ENCODE measurements around the gene DLK1. TPM values are rescaled to one million over a fixed set of nuclear protein-coding genes. Genes with fewer than 3 reads are reported as not detected.

The DLK1 gene
- total and polyA plus RNA-seq, 2 of the 13 experiments (the other 11 are each of a cell fraction or from before 2014, with no cell fraction given): 95.5 to 312 TPM

GRCh38 chr14:100726550-100727085 lies at the start of gene DLK1 (continued):
- no peak for TF ChIP-seq ZNF740 (CRISPR knock-in tag; IDR thresholded peaks at IDR 0.05)
- TF ChIP-seq ZNF713 (CRISPR knock-in tag; IDR thresholded peaks at IDR 0.05): no peak
- TF ChIP-seq, protein P1, sequence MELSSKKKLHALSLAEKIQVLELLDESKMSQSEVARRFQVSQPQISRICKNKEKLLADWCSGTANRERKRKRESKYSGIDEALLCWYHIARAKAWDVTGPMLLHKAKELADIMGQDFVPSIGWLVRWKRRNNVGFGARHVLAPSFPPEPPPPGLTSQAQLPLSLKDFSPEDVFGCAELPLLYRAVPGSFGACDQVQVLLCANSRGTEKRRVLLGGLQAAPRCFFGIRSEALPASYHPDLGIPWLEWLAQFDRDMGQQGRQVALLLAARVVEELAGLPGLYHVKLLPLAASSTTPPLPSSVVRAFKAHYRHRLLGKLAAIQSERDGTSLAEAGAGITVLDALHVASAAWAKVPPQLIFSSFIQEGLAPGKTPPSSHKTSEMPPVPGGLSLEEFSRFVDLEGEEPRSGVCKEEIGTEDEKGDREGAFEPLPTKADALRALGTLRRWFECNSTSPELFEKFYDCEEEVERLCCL (CRISPR knock-in tag; IDR thresholded peaks at IDR 0.05; ENCODE audit: borderline replicate concordance): no peak
- TF ChIP-seq SIX4 (CRISPR knock-in tag; IDR thresholded peaks at IDR 0.05): no peak
- peak; percentile 53; the same call in 1 of the 2 replicates for TF ChIP-seq ZNF431 (CRISPR knock-in tag; IDR thresholded peaks at IDR 0.05; ENCODE audit: borderline replicate concordance, low read depth)
- no peak for TF ChIP-seq CREM (IDR thresholded peaks at IDR 0.05)
- TF ChIP-seq CREM (CRISPR knock-in tag; IDR thresholded peaks at IDR 0.05): no peak
- no peak for TF ChIP-seq ARNTL (CRISPR knock-in tag; IDR thresholded peaks at IDR 0.05)
- no peak for TF ChIP-seq SKI (IDR thresholded peaks at IDR 0.05; ENCODE audit: partially characterized antibody)
- no peak for TF ChIP-seq TBX2 (CRISPR knock-in tag; IDR thresholded peaks at IDR 0.05; ENCODE audit: borderline replicate concordance)
- no peak for TF ChIP-seq SP1 (IDR thresholded peaks at IDR 0.05)
- no peak for TF ChIP-seq SP1 (CRISPR knock-in tag; IDR thresholded peaks at IDR 0.05)
- no peak for TF ChIP-seq SRSF9 (IDR thresholded peaks at IDR 0.05; ENCODE audit: borderline replicate concordance, insufficient read depth, low read depth, low read length, poor library complexity, severe bottlenecking)
- TF ChIP-seq, protein P2, sequence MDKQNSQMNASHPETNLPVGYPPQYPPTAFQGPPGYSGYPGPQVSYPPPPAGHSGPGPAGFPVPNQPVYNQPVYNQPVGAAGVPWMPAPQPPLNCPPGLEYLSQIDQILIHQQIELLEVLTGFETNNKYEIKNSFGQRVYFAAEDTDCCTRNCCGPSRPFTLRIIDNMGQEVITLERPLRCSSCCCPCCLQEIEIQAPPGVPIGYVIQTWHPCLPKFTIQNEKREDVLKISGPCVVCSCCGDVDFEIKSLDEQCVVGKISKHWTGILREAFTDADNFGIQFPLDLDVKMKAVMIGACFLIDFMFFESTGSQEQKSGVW (CRISPR knock-in tag; IDR thresholded peaks at IDR 0.05; ENCODE audit: borderline replicate concordance): no peak
- no peak for TF ChIP-seq GTF2F1 (IDR thresholded peaks at IDR 0.05; ENCODE audit: low read length)
- no peak for TF ChIP-seq ELF1 (CRISPR knock-in tag; IDR thresholded peaks at IDR 0.05)
- TF ChIP-seq, protein P3, sequence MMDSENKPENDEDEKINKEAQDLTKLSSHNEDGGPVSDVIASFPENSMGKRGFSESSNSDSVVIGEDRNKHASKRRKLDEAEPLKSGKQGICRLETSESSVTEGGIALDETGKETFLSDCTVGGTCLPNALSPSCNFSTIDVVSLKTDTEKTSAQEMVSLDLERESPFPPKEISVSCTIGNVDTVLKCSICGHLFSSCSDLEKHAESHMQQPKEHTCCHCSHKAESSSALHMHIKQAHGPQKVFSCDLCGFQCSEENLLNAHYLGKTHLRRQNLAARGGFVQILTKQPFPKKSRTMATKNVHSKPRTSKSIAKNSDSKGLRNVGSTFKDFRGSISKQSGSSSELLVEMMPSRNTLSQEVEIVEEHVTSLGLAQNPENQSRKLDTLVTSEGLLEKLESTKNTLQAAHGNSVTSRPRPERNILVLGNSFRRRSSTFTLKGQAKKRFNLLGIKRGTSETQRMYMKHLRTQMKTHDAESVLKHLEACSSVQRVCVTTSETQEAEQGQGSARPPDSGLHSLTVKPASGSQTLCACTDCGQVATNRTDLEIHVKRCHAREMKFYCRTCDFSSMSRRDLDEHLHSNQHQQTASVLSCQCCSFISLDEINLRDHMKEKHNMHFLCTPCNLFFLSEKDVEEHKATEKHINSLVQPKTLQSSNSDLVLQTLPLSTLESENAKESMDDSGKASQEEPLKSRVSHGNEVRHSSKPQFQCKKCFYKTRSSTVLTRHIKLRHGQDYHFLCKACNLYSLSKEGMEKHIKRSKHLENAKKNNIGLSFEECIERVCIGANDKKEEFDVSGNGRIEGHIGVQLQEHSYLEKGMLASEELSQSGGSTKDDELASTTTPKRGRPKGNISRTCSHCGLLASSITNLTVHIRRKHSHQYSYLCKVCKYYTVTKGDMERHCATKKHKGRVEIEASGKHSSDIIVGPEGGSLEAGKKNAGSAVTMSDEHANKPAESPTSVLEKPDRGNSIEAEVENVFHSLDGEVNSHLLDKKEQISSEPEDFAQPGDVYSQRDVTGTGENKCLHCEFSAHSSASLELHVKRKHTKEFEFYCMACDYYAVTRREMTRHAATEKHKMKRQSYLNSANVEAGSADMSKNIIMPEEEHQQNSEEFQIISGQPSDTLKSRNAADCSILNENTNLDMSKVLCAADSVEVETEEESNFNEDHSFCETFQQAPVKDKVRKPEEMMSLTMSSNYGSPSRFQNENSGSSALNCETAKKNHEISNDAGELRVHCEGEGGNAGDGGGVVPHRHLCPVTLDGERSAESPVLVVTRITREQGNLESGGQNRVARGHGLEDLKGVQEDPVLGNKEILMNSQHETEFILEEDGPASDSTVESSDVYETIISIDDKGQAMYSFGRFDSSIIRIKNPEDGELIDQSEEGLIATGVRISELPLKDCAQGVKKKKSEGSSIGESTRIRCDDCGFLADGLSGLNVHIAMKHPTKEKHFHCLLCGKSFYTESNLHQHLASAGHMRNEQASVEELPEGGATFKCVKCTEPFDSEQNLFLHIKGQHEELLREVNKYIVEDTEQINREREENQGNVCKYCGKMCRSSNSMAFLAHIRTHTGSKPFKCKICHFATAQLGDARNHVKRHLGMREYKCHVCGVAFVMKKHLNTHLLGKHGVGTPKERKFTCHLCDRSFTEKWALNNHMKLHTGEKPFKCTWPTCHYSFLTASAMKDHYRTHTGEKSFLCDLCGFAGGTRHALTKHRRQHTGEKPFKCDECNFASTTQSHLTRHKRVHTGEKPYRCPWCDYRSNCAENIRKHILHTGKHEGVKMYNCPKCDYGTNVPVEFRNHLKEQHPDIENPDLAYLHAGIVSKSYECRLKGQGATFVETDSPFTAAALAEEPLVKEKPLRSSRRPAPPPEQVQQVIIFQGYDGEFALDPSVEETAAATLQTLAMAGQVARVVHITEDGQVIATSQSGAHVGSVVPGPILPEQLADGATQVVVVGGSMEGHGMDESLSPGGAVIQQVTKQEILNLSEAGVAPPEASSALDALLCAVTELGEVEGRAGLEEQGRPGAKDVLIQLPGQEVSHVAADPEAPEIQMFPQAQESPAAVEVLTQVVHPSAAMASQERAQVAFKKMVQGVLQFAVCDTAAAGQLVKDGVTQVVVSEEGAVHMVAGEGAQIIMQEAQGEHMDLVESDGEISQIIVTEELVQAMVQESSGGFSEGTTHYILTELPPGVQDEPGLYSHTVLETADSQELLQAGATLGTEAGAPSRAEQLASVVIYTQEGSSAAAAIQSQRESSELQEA (CRISPR knock-in tag; IDR thresholded peaks at IDR 0.05; ENCODE audit: not compliant biosample characterization): no peak
- TF ChIP-seq ZNF552 (CRISPR knock-in tag; IDR thresholded peaks at IDR 0.05; ENCODE audit: borderline replicate concordance): no peak
- TF ChIP-seq ZBTB38 (CRISPR knock-in tag; IDR thresholded peaks at IDR 0.05): peak; percentile 71; the same call in 1 of the 2 replicates
